GM21515 (cell line): Measurements from ENCODE around the gene SNRPD1.
"Not testable (repeated sequence)": the region's sequence is repeated elsewhere in the genome, so short reads cannot be mapped to it uniquely, and the experiment has no call there.

ENCODE experiments used
- ATAC-seq: cut with Tn5 transposase; IDR thresholded peaks from one replicate; pipeline ENCODE4 v1.9.1; 2021; ENCODE audit not compliant: unreplicated experiment

Gene SNRPD1

DNA sequence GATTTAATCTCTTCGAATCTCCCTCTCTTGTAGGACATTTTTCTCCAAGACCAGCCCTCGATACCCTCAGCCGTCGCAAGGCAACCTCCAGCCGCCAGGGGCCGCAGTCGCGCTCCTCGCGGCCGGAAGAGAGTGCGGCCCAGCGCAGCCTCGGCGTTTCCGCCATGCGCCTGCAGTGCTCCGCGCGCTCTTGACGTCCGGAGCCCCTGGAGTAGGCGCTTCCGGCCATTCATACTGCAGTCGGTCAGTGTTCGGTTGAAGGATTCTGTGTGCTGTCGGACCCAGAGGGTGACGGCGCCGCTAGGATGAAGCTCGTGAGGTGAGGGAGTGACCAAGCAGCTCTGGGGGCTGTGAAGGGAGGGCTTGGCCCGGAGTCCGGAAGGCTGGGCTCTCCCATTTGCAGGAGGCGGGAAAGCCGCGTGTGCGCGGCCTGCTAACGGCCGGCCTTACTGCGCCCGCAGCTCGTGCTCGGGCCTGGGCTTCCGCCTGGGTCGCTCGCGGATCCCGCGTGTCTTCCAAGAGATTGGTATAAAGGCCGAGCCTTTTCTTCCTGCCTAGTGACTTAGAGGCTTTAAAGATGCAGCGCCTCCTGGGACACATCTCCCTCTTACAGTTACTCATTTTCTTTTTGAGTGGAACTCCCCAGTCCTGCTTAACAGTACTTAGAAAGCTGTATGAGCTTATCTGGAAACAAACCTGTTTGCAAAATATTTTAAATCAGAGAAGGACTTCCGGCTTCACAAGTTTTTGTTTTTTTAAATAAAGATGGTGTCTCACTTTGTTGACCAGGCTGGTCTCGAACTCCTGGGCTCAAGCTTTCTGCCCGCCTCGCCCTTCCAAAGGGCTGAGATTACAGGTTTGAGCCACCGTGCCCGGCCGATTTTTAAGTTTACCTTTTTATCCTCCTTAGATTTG lies at the start of gene SNRPD1:
Gene SNRPD1 (plus strand): TSS at position 190 of the 915 bp plus-strand sequence. CDS start 116 bp downstream, at position 306.
- ATAC-seq = peak; percentile 98

DNA sequence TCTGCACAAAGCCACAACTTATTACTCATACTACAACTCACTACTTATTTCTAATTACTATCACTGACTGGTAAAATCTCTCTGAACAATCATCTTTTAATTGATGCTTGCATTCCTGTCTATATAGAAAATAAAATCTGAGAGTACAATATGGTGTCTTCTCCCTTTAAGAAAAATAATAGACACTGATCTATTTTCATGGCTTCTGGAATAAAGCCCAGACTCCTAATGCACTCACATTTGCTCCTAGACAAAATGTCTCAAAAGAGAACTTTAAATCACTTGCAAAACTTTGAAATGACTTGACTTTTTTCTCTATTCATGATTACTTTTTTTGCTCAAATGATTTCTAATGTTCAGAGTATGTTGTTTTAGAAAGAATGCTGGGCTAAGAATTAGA lies 40.3 kb upstream of the SNRPD1 start:
- ATAC-seq = no peak

DNA sequence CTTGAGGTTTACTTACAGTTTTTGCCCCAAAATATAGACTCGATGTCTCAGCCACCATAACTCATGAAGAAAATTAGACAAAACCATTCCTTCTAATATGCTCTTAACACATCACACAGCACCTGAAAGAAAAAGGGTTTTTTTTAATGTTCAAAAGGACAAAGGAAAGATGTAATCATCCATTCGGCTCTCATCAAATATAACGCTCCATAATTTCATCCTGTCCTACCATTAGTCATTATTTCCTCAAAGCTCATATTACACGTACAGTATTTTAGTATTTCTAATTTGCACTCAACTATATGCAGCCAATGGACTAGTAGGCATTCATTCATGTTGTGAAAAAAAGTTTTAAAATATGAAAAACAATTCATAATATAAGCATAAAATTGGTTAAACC lies 36.5 kb upstream of the SNRPD1 start:
- no peak for ATAC-seq

DNA sequence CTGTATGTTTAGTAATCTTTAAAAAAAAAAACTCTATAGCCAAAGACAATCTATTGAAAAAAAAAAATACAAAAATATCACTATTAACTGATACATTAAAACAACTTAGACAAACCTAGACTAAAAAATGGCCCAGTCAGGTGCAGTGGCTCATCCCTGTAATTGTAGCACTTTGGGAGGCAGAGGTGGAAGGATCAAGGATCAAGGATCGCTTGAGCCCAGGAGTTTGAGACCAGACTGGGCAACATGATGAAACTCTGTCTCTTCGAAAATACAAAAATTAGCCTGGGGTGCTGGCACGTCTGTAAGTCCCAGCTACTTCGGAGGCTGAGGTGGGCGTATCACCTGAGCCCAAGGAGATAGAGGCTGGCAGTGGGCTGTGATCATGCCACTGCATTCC lies 27.7 kb upstream of the SNRPD1 start:
- no peak for ATAC-seq

DNA sequence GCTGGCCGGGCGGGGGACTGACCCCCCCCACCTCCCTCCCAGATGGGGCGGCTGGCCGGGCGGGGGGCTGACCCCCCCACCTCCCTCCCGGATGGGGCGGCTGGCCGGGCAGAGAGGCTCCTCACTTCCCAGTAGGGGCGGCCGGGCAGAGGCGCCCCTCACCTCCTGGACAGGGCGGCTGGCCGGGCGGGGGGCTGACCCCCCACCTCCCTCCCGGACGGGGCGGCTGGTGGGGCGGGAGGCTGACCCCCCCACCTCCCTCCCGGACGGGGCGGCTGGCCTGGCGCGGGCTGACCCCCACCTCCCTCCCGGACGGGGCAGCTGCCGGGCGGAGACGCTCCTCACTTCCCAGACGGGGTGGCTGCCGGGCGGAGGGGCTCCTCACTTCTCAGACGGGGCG lies 19.8 kb upstream of the SNRPD1 start:
- not testable (repeated sequence) for ATAC-seq

DNA sequence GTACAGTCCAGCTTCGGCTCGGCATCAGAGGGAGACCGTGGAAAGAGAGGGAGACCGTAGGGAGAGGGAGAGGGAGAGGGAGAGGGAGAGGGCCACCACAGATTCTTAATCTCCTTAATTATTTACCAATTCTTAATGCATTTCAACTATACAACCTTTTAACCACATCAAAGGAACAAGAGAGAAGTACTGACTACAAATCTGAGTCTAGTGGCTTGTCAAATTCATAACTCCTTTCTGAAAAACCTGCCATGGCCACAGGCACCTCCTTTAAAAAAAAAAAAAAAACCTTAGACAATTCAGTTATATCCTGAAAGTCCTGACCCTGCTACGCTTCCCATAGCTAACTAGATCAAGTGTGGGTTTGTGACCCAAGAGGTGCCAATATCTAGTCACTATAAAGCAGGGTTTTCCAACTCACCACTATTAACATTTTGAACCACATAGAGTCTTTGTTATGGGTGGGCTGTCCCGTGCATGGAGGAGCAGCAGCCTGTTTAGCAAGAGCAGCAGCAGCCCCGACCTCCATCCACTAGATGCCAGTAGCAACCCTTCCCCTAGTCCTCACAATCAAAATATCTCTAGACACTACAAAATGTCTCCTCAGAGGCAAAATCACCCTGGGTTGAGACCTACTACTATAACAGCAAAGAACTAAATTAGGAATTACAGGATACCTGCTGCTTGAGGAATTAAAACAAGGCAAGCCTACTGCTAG lies 18.4 kb upstream of the SNRPD1 start:
- ATAC-seq = no peak

DNA sequence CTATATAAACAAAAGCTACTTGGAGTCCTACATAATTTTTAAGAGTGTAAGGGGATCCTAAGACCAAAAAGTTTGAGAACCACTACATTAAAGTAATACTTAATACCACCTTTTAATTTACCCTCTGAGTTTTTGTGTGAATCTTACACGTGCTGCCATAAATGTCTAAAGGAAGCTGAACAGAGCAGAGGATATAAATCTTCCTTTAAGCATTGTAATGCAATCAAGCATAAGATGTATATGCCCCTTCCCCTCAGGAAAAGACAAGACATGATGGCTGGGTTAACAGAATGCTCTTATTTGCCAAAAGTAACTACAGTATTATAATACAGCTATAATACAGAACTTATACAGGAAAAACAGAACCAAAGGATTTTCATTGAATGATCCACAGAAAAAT lies 14.5 kb upstream of the SNRPD1 start:
- ATAC-seq = no peak

DNA sequence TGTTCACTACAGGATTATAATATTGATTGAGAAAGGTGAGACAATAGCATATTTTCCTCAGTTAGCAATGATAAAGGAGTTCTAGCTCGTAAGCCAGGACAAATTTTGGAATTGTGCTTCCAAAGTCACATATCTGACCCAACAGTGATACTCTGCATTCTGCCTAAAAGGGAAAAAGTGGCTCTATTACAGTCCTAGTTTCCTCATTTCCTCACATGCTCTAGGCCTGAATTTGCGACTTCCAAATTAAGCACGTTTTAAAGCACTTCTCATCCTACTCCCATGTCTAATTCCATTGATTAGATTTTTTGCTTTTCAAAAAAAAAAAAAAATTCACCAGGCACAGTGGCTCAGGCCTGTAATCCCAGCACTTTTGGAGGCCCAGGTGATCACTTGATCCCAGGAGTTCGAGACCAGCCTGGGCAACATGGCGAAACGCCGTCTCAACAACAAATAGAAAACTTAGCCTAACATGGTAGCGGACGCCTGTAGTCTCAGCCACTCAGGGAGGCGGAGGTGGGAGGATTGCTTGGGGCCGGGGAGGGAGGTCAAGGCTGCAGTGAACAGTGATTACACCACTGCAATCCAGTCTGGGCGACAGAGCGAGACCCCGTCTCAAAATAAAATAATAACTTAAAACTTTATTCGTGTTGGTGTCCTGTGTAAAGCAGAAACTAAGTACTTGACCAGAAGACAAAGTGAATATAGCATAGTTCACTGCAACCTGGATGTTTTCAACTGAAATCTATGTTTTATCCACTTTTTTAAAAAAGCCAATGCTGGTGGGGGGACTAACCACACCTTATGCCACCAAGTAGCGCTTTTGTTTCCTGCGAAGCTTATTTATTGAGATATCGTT lies 13.2 kb upstream of the SNRPD1 start:
- ATAC-seq = no peak

DNA sequence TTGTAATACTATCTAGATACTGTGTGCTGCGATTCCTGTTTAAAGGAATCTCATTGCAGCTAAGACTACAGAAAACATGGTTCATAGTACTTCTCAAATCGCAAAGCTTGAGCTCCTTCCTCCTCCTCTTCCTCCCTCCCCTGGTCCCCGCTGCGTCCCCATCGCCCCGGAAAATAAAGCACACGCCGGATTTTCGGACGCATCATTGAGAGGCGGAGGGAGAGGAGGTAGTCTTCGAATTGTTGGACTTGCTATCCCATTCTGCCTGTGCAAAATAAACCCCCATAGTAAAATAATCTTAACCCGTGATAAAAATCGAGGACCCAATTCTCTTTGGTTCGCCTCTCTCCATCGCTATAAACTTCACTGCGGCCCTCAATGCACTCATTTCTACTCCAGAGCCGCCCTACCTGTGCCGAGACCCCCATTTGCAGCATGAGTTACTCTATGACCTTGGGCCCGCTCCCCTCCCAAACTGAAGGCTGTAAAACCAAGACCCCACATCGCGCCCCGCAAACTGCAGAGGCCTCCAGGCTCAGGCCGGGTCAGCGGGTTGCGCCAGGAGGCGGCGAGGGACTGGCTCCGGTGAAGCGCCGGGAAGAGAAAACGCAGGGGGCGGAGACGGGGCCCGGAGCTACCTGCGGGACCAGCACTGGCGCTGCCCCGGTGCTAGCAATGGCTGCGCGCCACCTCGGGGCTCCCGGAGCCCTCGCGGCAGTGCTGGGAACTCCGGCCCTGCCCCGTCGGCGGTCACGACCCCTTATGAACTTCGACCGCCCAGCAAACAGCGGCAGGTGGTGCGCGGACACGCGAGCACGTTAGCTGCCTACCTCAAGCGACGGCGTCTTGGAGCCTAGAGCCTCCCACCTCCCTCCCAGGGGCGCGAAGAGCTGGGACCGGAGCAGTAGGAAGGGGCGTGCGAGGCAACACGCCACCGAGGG lies 12.3 kb upstream of the SNRPD1 start:
- peak; percentile 47 for ATAC-seq

DNA sequence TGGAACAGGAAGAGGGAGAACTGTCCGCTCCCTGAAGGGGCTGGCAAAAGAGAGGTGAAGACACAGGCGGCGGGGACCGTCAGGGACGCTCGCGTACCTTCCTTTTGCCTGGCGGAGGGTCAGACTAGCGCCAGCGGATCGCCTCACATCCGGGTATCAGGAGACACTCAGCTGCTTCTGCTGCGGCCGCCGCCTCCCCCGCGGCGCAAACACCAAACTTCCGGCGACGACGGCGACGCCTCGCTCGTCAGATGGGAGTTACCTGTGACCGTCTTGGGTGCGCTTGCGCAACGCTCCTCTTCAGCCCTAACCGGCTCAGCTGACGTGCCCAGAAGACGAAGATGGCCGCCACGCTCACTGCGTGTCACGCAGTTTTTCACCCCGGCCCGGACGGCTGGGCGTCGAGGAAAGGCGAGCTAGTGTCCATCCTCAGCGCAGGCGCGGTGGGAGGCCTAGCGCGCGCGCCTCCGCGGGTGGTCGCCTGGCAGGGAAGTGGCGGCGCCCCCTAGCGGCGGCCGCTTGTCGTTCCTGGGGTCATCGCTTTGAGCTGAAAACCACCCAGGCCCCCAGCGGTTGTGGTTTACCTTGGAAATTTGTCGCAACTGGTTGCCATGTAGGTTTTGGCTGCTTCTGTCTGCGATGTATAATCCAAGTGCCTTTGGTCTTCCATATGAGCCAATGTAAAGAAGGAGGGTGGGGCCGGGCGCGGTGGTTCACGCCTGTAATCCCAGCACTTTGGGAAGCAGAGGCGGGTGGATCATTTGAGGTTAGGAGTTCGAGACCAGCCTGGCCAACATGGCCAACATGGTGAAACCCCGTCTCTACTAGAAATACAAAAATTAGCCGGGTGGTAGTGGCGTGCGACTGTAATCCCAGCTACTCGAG lies 11.3 kb upstream of the SNRPD1 start, which contains the start of gene ESCO1:
Gene ESCO1 (minus strand): TSS at position 179 of the 885 bp plus-strand sequence. CDS start 25,861 bp downstream, outside the sequence.
- ATAC-seq = peak; percentile 84

DNA sequence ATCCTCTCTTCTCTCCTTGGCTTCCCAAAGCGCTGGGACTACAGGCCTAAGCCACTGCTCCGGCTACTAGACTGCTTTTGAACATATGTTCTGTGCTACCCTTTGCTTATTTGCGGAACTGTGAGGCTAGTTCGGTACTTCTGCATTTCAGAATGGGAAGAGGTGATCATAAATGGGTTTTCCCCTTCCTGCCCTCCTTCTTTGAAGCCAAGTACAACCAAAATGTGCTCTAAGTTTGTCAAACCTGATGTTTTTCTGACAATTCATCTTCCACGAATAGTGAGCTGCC lies 9.9 kb upstream of the SNRPD1 start:
- ATAC-seq = no peak

DNA sequence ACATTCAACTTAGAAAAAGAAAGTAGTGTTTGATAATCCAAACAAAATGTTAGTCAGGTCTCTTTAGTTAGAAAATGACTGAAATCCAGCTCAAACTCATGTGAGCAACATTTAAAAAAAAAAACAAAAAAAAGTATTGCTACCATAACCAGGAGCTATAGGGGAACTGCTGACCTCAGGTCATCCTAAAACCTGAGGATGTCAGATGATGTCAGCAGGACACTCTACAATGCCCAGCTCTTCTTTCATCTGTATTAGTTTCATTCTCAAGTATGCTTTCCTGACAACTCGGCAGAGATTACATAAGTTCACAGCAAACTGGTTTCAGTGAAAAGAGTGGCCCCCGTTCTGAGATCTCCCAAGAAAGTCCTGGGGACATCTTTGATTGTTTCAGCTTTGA lies 7.4 kb upstream of the SNRPD1 start:
- no peak for ATAC-seq

DNA sequence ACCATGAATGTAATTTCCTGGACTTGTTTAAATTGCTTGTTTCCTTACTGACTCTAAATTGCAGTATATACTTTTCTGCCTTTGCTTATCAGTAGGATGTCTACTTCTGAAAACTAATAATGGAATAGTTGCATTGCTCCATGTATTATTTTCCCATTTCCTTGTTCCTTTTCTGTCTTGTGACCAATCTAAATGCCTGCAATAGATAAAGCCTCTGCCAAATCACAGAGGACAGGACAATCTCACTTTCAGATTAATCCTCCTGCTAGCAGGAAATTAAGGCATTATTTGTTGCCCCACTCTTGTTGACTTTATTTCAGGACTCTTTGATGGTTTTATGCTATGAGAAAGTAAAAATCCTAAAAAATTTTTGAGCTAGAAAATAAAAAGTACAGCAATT lies 6.9 kb upstream of the SNRPD1 start:
- no peak for ATAC-seq

DNA sequence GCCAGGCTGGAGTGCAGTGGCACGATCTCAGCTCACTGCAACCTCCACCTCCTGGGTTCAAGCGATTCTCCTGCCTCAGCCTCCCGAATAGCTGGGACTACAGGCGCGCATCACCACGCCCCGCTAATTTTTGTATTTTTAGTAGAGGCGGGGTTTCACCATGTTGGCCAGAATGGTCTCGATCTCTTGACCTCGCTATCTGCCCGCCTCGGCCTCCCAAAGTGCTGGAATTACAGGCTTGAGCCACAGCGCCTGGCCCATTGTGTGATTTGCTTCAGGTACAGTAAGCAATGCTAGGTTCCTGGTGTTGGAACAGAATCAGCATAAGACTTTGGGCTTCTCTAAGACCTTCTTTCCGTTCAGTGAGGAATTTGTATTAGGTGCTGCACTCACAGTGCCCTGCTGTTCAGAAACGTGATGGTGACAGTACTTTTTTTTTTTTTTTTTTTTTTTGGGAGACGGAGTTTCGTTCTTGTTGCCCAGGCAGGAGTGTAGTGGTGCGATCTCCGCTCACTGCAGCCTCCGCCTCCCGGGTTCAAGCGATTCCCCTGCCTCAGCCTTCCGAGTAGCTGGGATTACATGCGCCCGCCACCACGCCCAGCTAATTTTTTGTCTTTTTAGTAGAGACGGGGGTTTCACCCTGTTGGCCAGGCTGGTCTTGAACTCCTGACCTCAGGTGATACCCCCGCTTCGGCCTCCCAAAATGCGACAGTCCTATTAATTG lies 551 bp upstream of the SNRPD1 start:
- not testable (repeated sequence) for ATAC-seq

DNA sequence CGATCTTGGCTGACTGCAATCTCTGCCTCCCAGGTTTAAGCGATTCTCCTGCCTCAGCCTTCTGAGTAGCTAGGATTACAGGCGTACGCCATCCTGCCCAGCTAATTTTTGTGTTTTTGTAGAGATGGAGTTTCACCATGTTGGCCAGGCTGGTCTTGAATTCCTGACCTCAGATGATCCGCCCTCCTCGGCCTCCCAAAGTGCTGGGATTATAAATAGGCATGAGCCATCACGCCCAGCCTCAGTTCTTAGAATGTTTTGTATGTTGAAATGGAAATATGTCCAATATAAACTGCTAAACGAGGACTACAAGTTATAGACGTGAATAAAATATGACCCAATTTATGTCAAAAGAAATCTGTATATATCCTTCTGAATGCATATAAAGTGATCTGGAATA lies 9.5 kb downstream of the SNRPD1 start:
- ATAC-seq = not testable (repeated sequence)

DNA sequence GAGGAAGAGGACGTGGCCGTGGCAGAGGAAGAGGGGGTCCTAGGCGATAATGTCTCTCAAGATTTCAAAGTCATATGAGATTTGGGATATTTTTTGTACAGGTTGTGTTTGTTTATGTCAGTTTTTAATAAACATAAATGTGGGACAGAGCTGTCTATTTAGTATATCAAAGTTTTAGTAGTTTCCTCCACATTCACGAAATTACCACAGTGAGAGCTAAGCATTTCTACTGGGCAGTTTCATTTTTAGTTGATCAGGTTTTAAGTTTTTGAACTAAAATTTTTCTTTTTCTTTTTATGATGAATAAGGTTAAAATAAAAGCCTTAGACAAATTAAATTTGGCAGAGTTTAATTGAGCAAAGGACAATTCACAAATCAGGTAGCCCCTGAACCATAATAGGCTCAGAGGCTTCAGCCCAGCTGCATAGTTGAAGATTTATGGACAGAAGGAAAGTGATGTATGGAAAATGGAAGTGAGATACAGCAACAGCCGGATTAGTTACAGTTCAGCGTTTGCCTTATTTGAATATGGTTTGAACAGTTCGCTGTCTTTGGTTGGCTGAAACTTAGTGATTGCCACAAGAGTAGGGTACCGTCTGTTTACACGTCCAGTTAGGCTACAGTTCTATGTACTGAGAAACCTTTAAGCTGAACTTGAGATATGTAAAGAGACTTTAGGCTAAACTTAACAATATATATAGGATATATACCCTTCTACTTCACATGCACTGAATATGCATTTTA lies 17.1 kb downstream of the SNRPD1 start:
- peak; percentile 96 for ATAC-seq

DNA sequence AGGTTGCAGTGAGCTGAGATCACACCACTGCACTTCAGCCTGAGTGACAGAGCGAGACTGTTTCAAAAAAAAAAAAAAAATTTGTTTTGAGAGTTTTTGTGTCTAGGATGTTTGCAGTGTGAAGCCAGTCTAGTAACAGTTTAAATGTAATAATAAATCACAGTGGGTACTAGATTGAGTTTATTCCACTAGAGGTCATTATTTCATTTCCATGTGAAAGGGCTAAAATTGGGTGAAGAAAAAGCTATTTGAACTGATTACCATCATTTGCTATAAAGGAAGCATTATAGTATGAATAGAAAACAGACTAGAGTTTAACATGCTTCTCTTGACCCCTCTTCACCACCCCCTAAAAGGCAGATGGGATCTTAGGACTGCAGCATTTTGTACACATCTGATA lies 20.3 kb downstream of the SNRPD1 start:
- no peak for ATAC-seq
